Measurements from ENCODE around the gene TINAG. TPM values are rescaled to one million over a fixed set of nuclear protein-coding genes. Genes with fewer than 3 reads are reported as not detected.

Gene TINAG
- total and polyA plus RNA-seq, 2 of the 13 experiments (the other 11 are each of a cell fraction or from before 2014, with no cell fraction given): 0.08 to 0.15 TPM

DNA sequence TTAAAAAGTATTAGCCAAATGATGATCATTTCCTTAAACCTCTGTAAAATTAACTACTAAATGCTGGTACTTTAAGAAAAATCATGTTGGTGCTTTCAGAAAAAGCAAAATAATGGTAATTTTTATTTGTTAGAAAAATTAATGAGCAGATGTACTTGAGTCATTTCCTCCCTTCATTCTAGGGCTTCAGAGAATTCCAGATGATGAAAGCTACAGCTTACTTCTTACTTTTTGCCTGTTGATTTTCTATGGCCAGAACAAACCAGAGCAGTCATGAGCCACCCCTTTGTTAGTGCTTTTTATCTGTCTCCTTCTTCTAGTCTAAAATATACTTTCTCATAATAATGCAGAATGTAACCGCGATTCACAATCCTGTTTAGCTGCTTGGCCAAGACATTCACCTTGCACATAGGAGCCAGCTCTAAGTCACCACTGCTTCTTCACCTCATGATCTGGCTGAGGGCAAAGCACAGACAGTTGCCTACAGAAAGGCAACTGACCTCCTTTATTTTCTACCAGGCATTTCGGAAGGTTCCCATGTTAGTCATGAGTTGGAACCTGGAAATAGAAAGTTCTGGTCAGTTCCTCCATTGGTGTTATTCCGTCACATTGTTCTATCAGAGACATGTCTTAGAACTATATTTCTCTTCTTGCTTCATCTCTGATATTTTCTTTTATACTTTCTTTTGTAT lies 43.5 kb upstream of the TINAG start:
- intact Hi-C loops (cut with micrococcal nuclease; ENCODE audit: unreplicated experiment) (no loop called here), in situ Hi-C loops (cut with HindIII; ENCODE audit: extremely low pct_ligation_motif_present, low pct_unique_long_range_greater_than_20kb) (loop anchor here (5.0 kb wide), 1 partner anchor 277 kb away; no protein-coding TSS in a partner anchor)
- no peaks in the 10 kb centered on the region for H3K9me3 ChIP-seq (ENCODE audit: low read length)
- H3K27ac ChIP-seq (ENCODE audit: extremely low read length, insufficient read depth, low read length): no peak overlapping the region
- FAIRE-seq (no peak), DNase-seq (ENCODE audit: low spot score) (no peak), ATAC-seq (no peak)
- no peak overlapping the region for H2AFZ ChIP-seq (ENCODE audit: low read length)
- H3K36me3 ChIP-seq (replicated peaks in 1 of 2; ENCODE audit: control insufficient read depth in 1 of 2, insufficient read depth in 2 of 2, low read length in 2 of 2): no peaks in the 10 kb centered on the region
- 60% methylated on average over 4 of the region's 4 CpGs for WGBS (ENCODE audit: low lambda C conversion rate)
- H3K27me3 ChIP-seq (ENCODE audit: control insufficient read depth in 1 of 2, insufficient read depth in 2 of 2, low read length in 2 of 2): no peaks in the 10 kb centered on the region
- H3K4me2 ChIP-seq (ENCODE audit: low read depth, low read length): no peak overlapping the region
- H3K4me3 ChIP-seq (replicated peaks in 1 of 3; ENCODE audit: insufficient read depth in 1 of 3, low read depth in 2 of 3, low read length in 3 of 3): no peak overlapping the region
- ChIA-PET POLR2A (no interaction called here), CTCF (ENCODE audit: low intra/inter-chr PET ratio, low total read pairs) (no interaction called here)
- H4K20me1 ChIP-seq (ENCODE audit: insufficient read depth, low read length): no peaks in the 10 kb centered on the region
- no peak overlapping the region for H3K9ac ChIP-seq (ENCODE audit: insufficient read depth, low read depth, low read length)
- H3K4me1 ChIP-seq (ENCODE audit: insufficient read depth, low read length): no peaks in the 10 kb centered on the region
- no peak for TF ChIP-seq RAD21 (CRISPR knock-in tag; IDR thresholded peaks at IDR 0.05)
- TF ChIP-seq RNF2 (conservative IDR thresholded peaks at IDR 0.05; ENCODE audit: low read depth): no peak
- TF ChIP-seq, protein P1, sequence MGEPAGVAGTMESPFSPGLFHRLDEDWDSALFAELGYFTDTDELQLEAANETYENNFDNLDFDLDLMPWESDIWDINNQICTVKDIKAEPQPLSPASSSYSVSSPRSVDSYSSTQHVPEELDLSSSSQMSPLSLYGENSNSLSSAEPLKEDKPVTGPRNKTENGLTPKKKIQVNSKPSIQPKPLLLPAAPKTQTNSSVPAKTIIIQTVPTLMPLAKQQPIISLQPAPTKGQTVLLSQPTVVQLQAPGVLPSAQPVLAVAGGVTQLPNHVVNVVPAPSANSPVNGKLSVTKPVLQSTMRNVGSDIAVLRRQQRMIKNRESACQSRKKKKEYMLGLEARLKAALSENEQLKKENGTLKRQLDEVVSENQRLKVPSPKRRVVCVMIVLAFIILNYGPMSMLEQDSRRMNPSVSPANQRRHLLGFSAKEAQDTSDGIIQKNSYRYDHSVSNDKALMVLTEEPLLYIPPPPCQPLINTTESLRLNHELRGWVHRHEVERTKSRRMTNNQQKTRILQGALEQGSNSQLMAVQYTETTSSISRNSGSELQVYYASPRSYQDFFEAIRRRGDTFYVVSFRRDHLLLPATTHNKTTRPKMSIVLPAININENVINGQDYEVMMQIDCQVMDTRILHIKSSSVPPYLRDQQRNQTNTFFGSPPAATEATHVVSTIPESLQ (CRISPR knock-in tag; conservative IDR thresholded peaks at IDR 0.05): no peak
- no peak for TF ChIP-seq KDM3A (CRISPR knock-in tag; IDR thresholded peaks at IDR 0.05; ENCODE audit: low read depth)
- TF ChIP-seq ZNF788 (CRISPR knock-in tag; IDR thresholded peaks at IDR 0.05; ENCODE audit: borderline replicate concordance): no peak
- no TSS peak for BruUV-seq (replicated peaks)
- H3K79me2 ChIP-seq (ENCODE audit: insufficient read depth, low read length): no peaks in the 10 kb centered on the region

DNA sequence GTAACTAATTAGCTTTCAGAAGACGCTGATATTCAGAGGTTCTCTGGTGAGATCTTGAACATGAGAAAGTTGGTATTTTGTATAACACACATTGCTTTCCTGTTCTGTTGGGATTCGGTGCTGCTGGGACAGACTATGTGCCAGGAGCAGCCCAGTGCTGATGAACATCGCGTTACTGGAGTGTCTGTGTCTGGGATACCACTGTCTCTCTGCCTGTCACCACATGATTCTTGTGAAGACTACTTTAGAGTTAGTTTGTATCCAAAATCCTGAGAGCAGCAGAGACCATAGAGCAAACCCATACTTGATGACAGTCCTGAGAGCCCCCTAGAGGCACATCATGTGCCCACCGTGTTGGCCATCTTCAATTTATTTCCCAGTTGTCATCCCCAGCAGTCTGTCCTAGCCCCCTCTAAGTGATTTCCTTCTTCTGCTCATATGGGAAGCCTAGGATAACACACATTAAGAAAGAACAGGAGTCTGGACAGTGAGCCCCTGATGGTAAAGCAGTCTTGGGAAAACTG lies 41.8 kb upstream of the TINAG start:
- H4K20me1 ChIP-seq (ENCODE audit: insufficient read depth, low read length): no peaks in the 10 kb centered on the region
- FAIRE-seq: no peak
- intact Hi-C loops (cut with micrococcal nuclease; ENCODE audit: unreplicated experiment): no loop called here
- H3K9ac ChIP-seq (ENCODE audit: insufficient read depth, low read depth, low read length): no peak overlapping the region
- ChIA-PET CTCF (ENCODE audit: low intra/inter-chr PET ratio, low total read pairs) (interaction anchor here (2.0 to 3.9 kb wide), 2 partner anchors 280 to 286 kb away, joined by 15 to 72 read pairs; no protein-coding TSS in a partner anchor), POLR2A (no interaction called here)
- H3K79me2 ChIP-seq (ENCODE audit: insufficient read depth, low read length): no peaks in the 10 kb centered on the region
- no peaks in the 10 kb centered on the region for H3K36me3 ChIP-seq (replicated peaks in 1 of 2; ENCODE audit: control insufficient read depth in 1 of 2, insufficient read depth in 2 of 2, low read length in 2 of 2)
- no peak overlapping the region for H3K4me2 ChIP-seq (ENCODE audit: low read depth, low read length)
- DNase-seq (ENCODE audit: low spot score): no peak
- no peak overlapping the region for H3K27ac ChIP-seq (ENCODE audit: extremely low read length, insufficient read depth, low read length)
- no peaks in the 10 kb centered on the region for H3K9me3 ChIP-seq (ENCODE audit: low read length)
- peak; percentile 59 for ATAC-seq
- in situ Hi-C loops (cut with HindIII; ENCODE audit: extremely low pct_ligation_motif_present, low pct_unique_long_range_greater_than_20kb): loop anchor here (5.0 kb wide), 1 partner anchor 279 kb away; no protein-coding TSS in a partner anchor
- BruUV-seq (replicated peaks): no TSS peak
- H2AFZ ChIP-seq (ENCODE audit: low read length): no peak overlapping the region
- no peaks in the 10 kb centered on the region for H3K4me1 ChIP-seq (ENCODE audit: insufficient read depth, low read length)
- WGBS (ENCODE audit: low lambda C conversion rate): 40% methylated on average over 5 of the region's 5 CpGs
- H3K4me3 ChIP-seq (replicated peaks in 1 of 3; ENCODE audit: insufficient read depth in 1 of 3, low read depth in 2 of 3, low read length in 3 of 3): no peak overlapping the region
- H3K27me3 ChIP-seq (ENCODE audit: control insufficient read depth in 1 of 2, insufficient read depth in 2 of 2, low read length in 2 of 2): no peaks in the 10 kb centered on the region
- TF ChIP-seq PTBP1 (IDR thresholded peaks at IDR 0.05; ENCODE audit: low read depth, low read length, poor library complexity, severe bottlenecking) (no peak), GZF1 (CRISPR knock-in tag; IDR thresholded peaks at IDR 0.05) (no peak), RAD51 (IDR thresholded peaks at IDR 0.05; ENCODE audit: borderline replicate concordance) (no peak), KAT2B (IDR thresholded peaks at IDR 0.05; ENCODE audit: borderline replicate concordance, low read depth, low read length) (no peak), CTCF (CRISPR knock-in tag; IDR thresholded peaks at IDR 0.05) (peak; percentile 38), ZNF496 (CRISPR knock-in tag; IDR thresholded peaks at IDR 0.05; ENCODE audit: insufficient replicate concordance) (no peak), MTF2 (CRISPR knock-in tag; IDR thresholded peaks at IDR 0.05; ENCODE audit: borderline replicate concordance) (no peak), WIZ (CRISPR knock-in tag; IDR thresholded peaks at IDR 0.05) (no peak)
- TF ChIP-seq, protein P2, sequence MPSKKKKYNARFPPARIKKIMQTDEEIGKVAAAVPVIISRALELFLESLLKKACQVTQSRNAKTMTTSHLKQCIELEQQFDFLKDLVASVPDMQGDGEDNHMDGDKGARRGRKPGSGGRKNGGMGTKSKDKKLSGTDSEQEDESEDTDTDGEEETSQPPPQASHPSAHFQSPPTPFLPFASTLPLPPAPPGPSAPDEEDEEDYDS (CRISPR knock-in tag; IDR thresholded peaks at IDR 0.05): no peak
